Right ventricle myocardium inferior (tissue), 1 donor: ENCODE measurements around the gene HSP90AB1. TPM values are rescaled to one million over a fixed set of nuclear protein-coding genes. Genes with fewer than 3 reads are reported as not detected.
A peak's percentile ranks its signal among the peaks of the same experiment; 100 is the strongest.
"Not testable (repeated sequence)": the region's sequence is repeated elsewhere in the genome, so short reads cannot be mapped to it uniquely, and the experiment has no call there.

Experiments
- ATAC-seq: fragments of 200-7000 bp; cut with Tn5 transposase; one replicate; pipeline ENCODE4 v1.9.1; 2020; ENCODE audit warnings: mild to moderate bottlenecking, moderate library complexity
- DNase-seq: peaks from one replicate; pipeline ENCODE4 v3.0.0; 2021; ENCODE audit errors: missing footprints
- intact Hi-C: fragments of 100-400 bp; cut with DNase I; formaldehyde crosslinking; loops from one replicate; pipeline ENCODE4 v1.11.0; 2022
- total RNA-seq: library from RNA; stranded (reverse); fragmentation: NEBNext Ultra II Directional; extraction: Animal tissue kit (Norgen Biotek cat#: 25700); gene quantifications from one replicate; pipeline ENCODE4 v1.2.1, GENCODE V29; 2021
- donor health status: DM: no; HTN: yes; CAD: no; lungs with severe emphysema.

HSP90AB1 gene
- total RNA-seq, 1 donor from 2014 or later, result 867 TPM

DNA sequence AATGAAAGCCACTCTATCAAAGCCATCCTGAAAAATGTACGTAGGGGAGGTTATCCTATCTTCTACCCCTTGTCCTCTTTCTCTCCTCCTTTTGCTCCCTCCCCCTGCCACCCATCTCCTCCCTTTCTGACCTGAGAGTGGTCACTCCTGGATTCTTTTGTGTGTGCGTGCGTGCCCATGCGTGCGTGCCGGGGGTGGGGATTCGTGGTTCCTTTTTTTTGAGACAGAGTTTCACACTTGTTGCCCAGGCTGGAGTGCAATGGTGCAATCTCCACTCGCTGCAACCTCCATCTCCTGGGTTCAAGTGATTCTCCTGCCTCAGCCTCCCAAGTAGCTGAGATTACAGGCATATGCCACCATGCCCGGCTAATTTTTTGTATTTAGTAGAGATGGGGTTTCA lies 15.5 kb upstream of the HSP90AB1 start:
- intact Hi-C loops, DNase-seq, ATAC-seq: not testable (repeated sequence)

DNA sequence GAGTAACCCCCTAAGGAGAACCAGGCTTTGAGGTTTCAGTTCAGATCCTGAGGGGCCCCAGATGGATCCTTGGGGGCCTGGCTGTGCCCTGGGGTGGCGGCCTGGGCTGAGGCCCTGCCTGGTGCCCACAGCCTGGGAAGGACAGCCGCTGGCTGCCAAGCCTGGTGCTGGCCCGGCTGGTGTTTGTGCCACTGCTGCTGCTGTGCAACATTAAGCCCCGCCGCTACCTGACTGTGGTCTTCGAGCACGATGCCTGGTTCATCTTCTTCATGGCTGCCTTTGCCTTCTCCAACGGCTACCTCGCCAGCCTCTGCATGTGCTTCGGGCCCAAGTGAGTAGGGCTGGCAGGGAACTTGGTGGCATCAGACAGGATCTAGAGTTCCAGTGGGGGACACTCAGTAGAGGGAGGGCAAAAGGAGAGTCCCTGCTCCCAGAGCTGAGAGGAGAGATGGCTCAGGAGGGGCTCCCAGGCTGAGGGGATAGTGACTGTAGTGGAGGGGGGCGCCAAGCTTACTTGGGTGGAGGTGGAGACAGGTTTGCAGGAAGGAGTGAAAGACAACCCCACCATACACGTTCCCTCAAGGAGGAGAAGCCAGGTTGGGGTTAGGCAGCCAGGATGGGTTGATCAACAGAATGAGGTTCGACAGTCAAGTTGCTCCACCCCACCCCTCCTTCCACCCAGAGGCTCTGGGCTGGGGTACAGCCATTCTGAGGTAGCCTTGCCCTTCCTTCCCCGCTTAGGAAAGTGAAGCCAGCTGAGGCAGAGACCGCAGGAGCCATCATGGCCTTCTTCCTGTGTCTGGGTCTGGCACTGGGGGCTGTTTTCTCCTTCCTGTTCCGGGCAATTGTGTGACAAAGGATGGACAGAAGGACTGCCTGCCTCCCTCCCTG lies 14.0 kb upstream of the HSP90AB1 start:
- intact Hi-C loops, result no loop called here
- ATAC-seq (no peak), DNase-seq (no peak)

DNA sequence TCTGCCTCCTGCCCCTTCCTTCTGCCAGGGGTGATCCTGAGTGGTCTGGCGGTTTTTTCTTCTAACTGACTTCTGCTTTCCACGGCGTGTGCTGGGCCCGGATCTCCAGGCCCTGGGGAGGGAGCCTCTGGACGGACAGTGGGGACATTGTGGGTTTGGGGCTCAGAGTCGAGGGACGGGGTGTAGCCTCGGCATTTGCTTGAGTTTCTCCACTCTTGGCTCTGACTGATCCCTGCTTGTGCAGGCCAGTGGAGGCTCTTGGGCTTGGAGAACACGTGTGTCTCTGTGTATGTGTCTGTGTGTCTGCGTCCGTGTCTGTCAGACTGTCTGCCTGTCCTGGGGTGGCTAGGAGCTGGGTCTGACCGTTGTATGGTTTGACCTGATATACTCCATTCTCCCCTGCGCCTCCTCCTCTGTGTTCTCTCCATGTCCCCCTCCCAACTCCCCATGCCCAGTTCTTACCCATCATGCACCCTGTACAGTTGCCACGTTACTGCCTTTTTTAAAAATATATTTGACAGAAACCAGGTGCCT lies 13.3 kb upstream of the HSP90AB1 start:
- DNase-seq, result peak; percentile 63
- ATAC-seq, result no peak
- intact Hi-C loops, result loop anchor here (1.0 kb wide), 2 partner anchors 12 to 61 kb away; no protein-coding TSS in a partner anchor

DNA sequence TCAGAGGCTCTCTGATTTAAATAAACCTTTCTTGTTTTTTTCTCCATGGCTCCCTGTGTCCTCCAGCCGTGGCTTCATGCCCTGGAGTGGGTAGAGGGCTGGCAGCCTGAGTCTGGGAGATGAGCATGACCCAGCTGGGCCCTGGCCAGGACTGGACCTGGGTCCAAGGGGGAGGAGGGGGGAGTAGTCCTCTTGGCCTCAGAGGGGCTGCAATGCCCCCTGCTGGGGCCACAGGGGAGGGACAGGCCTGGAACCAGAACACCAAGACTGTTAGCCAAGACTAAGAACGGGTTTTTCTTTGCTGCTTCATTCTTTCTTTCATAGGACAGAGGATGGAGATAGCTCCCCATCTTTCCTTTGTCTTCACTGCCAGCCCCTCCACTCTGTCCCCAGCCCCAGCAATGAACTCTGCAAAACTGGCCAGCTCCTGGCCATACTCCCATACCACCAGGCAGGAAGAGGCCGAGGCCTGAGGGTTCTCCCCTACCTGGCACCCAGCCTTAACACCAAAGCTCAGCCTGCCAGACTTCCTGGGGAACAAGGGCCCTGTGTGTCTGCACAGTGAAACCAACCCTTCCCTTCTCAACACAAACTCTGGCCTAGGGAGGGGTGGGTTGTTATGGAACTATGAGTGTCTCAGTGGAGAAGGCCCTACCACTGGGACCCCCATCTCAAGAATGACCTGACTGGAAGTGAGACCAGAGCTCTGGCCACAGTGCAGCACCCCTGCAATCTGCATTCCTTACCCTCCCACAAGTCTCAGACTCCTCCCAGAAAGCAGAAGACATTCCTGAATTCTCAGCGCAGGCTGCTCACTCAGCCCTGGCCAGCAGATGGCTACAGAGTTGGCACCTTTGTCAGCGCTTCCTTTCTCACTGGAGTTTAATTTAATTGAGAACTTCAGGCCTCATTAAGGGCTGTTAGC lies 12.5 kb upstream of the HSP90AB1 start:
- DNase-seq (peak; percentile 89), ATAC-seq (peak; percentile 59)
- intact Hi-C loops, result loop anchor here (1.0 kb wide), 2 partner anchors 13 to 62 kb away; no protein-coding TSS in a partner anchor

DNA sequence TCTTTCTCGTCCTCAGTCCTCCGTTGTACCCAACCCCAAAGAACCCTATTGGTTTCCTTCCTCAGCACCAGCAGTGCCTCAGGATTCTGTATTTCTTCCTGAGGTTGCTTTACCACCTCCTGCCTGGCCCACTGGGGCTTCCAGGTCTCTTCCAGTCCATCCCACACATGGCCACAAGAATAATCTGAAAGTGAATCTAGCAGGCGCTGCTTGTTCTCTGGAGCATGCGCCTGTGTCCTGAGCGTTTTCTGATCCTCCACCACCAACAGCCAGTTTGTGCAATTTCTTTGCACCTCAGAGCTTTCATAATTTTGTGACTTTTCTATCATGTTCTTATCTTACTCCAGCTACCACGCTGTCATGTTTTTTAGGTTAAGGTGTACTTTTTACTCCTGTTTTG lies 11.6 kb upstream of the HSP90AB1 start:
- ATAC-seq (no peak), DNase-seq (no peak)
- intact Hi-C loops, result no loop called here

DNA sequence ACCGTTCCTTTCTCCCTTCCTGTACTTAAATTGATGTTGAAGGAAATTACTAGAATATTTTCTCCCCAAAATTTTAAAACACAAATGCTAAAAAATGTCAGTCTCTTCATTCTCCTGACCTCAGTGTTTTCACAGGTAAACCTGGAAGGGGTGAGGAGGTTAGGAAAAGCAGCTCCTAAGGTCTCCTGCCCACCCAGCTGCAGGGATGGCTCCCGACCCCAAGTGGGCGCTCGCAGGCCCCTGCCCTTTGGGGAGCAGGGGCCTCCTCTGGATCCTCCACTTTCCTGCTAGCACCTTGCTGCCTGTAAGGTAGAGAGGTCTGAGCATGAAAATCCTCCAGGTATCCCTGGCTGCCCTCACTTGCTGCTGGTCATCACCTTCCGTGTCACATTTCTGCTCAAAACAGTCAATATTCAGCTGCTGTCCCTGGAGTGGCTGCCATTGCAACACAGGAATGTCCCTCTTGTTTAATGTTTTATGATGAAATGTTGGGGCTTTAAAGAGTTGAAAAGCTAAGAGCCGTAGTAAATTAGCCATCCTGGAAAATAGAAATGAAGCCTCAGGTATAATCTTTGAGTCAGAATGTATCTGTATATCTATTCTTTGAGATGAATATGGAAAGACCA lies 10.9 kb upstream of the HSP90AB1 start:
- intact Hi-C loops, result no loop called here
- ATAC-seq, result no peak

DNA sequence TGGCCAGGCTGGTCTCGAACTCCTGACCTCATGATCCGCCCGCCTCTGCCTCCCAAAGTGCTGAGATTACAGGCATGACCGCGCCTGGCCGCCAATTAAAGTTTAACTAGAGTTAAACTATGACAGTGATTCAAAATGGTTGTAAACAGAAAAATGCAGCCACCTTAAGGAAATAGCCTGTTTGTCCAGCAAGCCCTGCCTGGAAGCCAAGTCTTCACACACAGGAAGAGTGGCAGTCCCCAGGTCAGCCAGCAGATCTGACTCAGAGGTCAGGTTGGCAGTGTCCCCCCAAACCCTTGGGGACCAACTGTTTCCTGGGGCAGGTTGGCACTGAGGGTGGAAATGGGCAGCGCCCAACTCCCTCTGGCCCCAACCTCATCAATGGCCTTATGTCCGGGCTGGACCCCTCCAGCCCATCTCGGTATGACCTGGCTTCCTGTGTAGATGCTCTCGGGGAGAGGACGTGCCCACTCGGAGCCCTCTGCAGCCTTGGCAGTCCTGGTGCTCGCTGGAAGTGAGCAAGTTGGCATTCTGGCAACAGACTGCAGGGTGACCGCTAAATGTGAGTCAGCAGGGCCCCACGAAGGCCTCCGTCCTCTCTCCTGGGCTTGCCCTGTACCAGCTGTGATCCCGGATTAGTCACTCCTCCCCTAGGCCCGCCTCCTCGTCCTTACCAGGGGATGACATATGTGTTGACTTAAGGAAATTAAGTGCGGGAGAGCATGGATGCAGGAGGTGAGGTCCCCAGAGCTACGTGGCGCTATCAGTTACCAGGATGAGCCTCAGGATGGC lies 9.7 kb upstream of the HSP90AB1 start:
- peak; percentile 85 for ATAC-seq
- intact Hi-C loops, result no loop called here
- DNase-seq, result peak; percentile 93

More for the DNA sequence above, 10.9 kb upstream of the HSP90AB1 start:
- no peak for DNase-seq

DNA sequence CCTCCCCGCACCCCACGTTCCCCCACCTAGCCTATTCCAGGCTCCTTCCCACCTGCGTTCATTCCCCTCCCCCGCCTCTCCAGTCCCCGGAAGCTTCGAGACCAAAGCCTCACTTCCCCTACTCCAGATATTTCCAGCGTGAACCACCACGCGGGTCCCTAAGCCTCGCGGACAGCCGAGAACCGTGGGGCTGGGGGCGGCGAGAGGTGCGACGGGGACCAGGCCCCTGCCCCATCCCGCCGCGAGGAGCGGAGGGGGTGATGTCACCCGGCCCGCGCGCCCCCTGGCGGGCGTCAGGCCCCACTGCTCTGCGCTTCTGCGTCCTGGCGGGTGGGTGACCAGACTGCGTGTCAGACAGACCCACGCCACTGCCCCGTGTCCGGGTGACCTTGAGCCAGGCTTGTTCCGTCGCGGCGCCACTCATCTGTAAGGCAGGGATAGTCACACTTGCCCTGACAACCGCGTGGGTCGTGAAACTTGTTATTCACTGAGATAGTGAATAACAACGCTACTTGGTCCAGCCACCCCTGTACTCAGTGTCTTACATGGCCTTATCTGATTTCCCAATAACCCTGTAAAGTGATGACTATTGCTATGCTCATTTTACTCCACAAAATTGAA lies 9.0 kb upstream of the HSP90AB1 start:
- ATAC-seq (peak; percentile 81), DNase-seq (peak; percentile 93)
- intact Hi-C loops, result no loop called here

DNA sequence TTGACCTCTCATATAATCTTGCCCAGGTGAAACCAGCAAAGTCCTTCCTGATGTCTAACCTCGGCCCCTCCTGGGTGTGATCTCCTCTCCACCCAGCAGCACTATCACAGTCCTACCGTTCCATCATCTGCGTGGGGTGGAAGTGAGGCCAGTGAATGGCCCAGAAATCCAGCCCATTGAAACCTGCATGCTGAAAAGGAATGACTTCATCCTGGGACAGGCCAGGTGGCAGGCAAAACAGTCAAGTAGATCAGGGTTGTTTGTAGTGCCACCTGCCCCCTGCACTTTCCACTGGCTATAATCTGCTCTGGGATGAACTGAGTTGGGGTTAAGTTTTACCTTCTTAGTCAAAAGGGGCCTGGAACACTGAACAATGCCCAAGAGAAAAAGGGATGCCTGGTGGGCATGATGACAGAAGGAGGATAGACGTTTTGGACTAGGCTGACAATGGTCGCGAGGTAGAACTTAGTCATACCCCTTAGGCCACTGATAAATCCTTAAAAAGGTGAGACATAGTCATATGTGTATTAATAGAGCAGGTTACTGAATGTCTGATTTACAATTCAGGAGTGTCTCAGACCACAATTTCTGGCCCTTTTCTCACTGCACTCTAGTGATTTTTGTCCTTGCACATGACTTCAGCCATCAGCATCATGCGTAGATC lies 8.1 kb upstream of the HSP90AB1 start:
- intact Hi-C loops, result no loop called here
- DNase-seq (no peak), ATAC-seq (no peak)

DNA sequence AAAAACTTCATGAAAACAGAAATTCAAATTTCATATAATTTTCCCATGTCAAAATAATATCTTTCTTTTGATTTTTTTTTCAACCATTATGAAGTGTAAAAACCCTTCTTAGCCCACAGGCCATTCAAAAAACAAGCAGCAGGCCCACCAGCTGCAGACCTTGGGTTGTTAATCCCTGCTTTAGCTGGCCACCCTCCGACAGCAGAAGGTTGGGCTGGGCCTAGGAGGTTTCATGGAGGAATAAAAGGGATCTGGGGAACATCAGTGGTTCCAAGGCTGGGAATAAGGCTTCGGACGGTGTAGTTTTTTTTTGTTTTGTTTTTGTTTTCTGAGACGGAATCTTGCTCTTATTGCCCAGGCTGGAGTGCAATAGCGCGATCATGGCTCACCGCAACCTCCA lies 3.6 kb upstream of the HSP90AB1 start:
- intact Hi-C loops, result no loop called here
- no peak for ATAC-seq
- DNase-seq, result no peak

DNA sequence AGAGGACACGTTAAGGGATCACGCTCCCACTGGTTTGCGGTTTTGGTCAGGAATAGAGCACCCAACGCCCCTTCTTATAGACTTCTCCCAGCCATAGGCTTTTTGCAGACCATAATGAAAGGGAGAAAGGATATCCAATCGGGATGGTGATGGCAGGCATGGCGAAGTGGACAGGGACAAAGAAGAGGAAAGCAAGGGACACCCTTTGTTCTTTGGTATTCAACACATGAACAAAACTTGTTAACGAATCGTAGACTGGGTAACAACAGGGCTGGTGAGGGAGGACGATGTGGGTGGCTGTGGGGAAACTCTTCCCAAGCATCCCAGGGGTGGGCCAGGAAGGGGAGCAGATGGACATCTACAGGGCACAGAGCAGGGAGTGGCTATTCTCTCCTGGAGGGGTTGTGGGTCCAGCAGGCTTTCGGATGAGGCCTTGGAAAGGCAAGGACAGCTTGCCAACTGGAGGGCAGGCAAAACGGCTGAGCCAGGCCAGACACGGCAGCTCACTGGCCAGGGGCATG lies 1.4 kb upstream of the HSP90AB1 start:
- ATAC-seq, result no peak
- no peak for DNase-seq
- intact Hi-C loops, result loop anchor here (5.0 kb wide), 1 partner anchor 143 kb away; no protein-coding TSS in a partner anchor

DNA sequence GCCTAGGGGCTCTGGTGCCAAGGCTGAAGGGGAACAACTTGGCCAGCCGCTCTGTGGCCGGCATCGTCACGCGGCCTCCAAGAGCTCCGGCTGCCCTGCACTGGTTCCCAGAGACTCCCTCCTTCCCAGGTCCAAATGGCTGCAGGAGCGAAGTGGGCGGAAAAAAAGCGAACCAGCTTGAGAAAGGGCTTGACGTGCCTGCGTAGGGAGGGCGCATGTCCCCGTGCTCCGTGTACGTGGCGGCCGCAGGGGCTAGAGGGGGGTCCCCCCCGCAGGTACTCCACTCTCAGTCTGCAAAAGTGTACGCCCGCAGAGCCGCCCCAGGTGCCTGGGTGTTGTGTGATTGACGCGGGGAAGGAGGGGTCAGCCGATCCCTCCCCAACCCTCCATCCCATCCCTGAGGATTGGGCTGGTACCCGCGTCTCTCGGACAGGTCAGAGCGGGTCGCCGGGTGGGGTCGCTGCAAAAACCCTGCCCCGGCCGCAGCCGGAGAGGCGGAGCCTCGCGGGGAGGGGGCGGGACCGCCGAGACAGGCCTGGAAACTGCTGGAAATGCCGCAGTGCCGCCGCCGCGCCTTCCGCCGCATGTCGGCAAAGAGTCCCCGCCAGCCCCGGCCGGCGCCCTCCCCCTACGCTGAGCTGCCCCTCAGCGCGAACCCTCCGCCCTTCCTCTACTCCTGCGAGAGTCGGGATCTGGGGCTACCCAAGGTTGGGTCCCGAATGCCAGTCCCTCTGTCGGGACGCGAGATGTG lies 814 bp upstream of the HSP90AB1 start:
- intact Hi-C loops, result loop anchor here (5.0 kb wide), 1 partner anchor 144 kb away; no protein-coding TSS in a partner anchor
- ATAC-seq (peak; percentile 89), DNase-seq (peak; percentile 94)

DNA sequence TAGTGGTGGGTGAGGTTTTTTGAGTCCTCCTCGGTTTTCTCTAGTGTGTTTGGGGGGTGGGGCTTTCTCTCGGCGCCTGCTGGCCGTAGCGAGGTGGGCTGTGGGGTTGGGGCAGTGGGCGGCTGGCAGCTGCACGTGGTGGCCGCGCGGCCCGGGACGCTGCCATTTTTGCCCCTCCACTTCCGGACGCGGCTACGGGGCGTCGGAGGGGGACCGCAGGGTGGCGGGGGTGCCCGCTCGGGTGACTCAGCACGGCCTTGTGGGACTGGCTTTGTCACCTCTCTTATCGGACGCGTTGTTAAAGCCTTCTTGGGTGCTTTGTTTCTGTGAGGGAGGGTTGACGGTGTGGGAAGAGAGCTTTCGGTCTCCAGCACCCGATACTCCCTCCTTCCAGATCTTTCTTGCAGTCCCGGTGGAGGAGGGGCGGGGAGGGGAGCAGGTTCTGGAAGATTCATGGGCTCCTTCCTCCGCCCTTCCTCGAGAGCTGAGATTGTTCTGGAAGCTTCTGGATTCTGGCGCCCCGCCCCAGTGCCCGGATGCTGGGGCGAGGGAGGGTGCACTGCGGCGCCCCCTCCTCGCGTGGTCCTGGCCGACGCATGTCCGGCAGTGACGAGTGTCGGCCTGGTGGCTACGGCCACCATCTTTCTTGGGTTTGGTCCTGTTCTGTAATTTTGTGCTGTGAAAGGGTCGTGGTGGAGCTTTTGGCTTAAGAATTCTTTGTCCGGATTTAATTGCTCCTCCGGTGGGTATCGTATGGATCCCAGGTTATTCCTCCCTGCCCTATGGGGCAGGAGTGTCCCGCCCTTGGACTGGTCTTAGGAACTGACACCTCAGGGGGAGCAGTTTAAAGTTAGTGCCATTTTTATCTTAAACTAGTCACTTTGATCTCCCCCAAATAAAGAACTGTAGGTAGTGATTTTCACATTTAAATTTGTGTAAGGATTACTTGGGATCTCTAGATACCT lies 719 bp downstream of the HSP90AB1 start:
- intact Hi-C loops, result loop anchor here (5.0 kb wide), 1 partner anchor 145 kb away; no protein-coding TSS in a partner anchor
- DNase-seq (peak; percentile 81), ATAC-seq (peak; percentile 14)

DNA sequence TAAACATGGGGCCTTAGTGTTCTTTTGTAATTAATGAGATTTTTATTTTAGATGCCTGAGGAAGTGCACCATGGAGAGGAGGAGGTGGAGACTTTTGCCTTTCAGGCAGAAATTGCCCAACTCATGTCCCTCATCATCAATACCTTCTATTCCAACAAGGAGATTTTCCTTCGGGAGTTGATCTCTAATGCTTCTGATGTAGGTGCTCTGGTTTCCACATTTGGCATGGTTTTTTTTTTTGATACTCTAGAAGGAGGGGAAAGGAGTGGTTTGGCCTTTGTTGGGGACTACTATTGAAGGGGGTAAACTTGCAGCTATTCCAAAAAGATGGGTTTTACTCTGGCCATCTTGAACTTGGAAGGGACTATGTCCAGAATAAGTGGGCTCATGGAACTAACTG lies 1.7 kb downstream of the HSP90AB1 start:
- DNase-seq (no peak), ATAC-seq (no peak)
- intact Hi-C loops, result loop anchor here (5.0 kb wide), 1 partner anchor 146 kb away; no protein-coding TSS in a partner anchor
